Measurements from ENCODE around the gene CD7. TPM values are rescaled to one million over a fixed set of nuclear protein-coding genes. Genes with fewer than 3 reads are reported as not detected.
A peak's percentile ranks its signal among the peaks of the same experiment; 100 is the strongest.

The CD7 gene
- total and polyA plus RNA-seq, 9 of the 15 experiments (the other 6 are each of a cell fraction or from before 2014, with no cell fraction given): 0.21 to 0.35 TPM; not detected in 7

- TF ChIP-seq MED1 (CRISPR knock-in tag; IDR thresholded peaks at IDR 0.05; ENCODE audit: borderline replicate concordance) (peak; percentile 99; the same call in 1 of the 2 replicates), MXI1 (IDR thresholded peaks at IDR 0.05; ENCODE audit: low read depth, low read length) (0 out of 2 replicates have a peak, but pooled peaks have one; percentile 67), KAT2B (IDR thresholded peaks at IDR 0.05; ENCODE audit: low read depth, low read length) (no peak), ZNF23 (CRISPR knock-in tag; IDR thresholded peaks at IDR 0.05) (no peak), VEZF1 (CRISPR knock-in tag; IDR thresholded peaks at IDR 0.05) (peak; percentile 49), E2F1 (CRISPR knock-in tag; IDR thresholded peaks at IDR 0.05) (no peak; the same call in 1 of the 2 replicates), NR0B1 (IDR thresholded peaks at IDR 0.05; ENCODE audit: partially characterized antibody) (no peak), HDAC8 (tag; IDR thresholded peaks at IDR 0.05) (no peak; the same call in none of the 2 replicates), HIVEP1 (CRISPR knock-in tag; IDR thresholded peaks at IDR 0.05) (no peak), SFPQ (IDR thresholded peaks at IDR 0.05; ENCODE audit: low read depth, low read length) (no peak), E2F3 (CRISPR knock-in tag; IDR thresholded peaks at IDR 0.05) (no peak), ZNF445 (CRISPR knock-in tag; IDR thresholded peaks at IDR 0.05; ENCODE audit: low read depth) (no peak), SOX6 (IDR thresholded peaks at IDR 0.05) (peak; percentile 96), FOXJ3 (CRISPR knock-in tag; IDR thresholded peaks at IDR 0.05) (no peak), ZNF512 (tag; IDR thresholded peaks at IDR 0.05) (no peak), ZNF511 (CRISPR knock-in tag; IDR thresholded peaks at IDR 0.05) (peak; percentile 79; the same call in 1 of the 2 replicates), ZNF212 (CRISPR knock-in tag; IDR thresholded peaks at IDR 0.05) (no peak), ZNF24 (IDR thresholded peaks at IDR 0.05) (peak; percentile 79; the same call in 1 of the 2 replicates), ZNF41 (CRISPR knock-in tag; conservative IDR thresholded peaks at IDR 0.05) (no peak)
Observed at GRCh38 chr17:82287868-82288801, 29.3 kb downstream of the CD7 start (continued).

Measured in K562 (cell line).